ENCODE results near the gene CD5L. TPM values are rescaled to one million over a fixed set of nuclear protein-coding genes. Genes with fewer than 3 reads are reported as not detected.

Gene CD5L
- total and polyA plus RNA-seq, 10 of the 15 experiments (the other 5 are each of a cell fraction or from before 2014, with no cell fraction given), result 0.10 to 0.57 (median 0.24) TPM

- no peaks in the 10 kb centered on the region for H3K9me3 ChIP-seq (replicated peaks; ENCODE audit: control insufficient read depth, insufficient read depth, low read length)
- H3K4me1 ChIP-seq (ENCODE audit: control insufficient read depth, insufficient read depth, low read length), result peaks cover 24% of the 10 kb centered on the region
- no peaks in the 10 kb centered on the region for H3K79me2 ChIP-seq (ENCODE audit: control insufficient read depth, insufficient read depth, low read length)
- no TSS peak for BruUV-seq (replicated peaks)
- no peak overlapping the region; the same call in 1 of the 2 replicates for H3K4me2 ChIP-seq (ENCODE audit: control insufficient read depth, insufficient read depth)
- intact Hi-C loops (cut with micrococcal nuclease; ENCODE audit: unreplicated experiment) (no loop called here), in situ Hi-C loops (cut with MboI) (no loop called here)
- H2AFZ ChIP-seq (ENCODE audit: control insufficient read depth, low read depth, low read length), result no peak overlapping the region
- ChIA-PET RAD21 (ENCODE audit: unreplicated experiment) (no interaction called here), SMC1A (ENCODE audit: uncharacterized antibody, unreplicated experiment) (interaction anchor here (0.6 kb wide), 1 partner anchor 134 kb away, joined by 3 read pairs; no protein-coding TSS in a partner anchor), CTCF (no interaction called here), POLR2A (no interaction called here)
- H3K27ac ChIP-seq (ENCODE audit: control insufficient read depth, insufficient read depth), result no peak overlapping the region
- DNase-seq (ENCODE audit: low read depth, low spot score) (no peak), ATAC-seq (no peak; the same call in 2 of the 3 replicates), FAIRE-seq (no peak)
- WGBS (ENCODE audit: insufficient coverage, insufficient replicate concordance, low lambda C conversion rate, missing lambda C conversion rate), result 44% methylated on average over 1 of the region's 1 CpG
- H3K27me3 ChIP-seq (replicated peaks in 1 of 2; ENCODE audit: control insufficient read depth in 2 of 2, insufficient read depth in 2 of 2, low read length in 1 of 2), result no peaks in the 10 kb centered on the region
- H3K9ac ChIP-seq (ENCODE audit: control insufficient read depth, insufficient read depth, low read length), result no peak overlapping the region
- no peaks in the 10 kb centered on the region for H4K20me1 ChIP-seq (ENCODE audit: control insufficient read depth, insufficient read depth)
- H3K4me3 ChIP-seq, result no peak overlapping the region
- no peaks in the 10 kb centered on the region for H3K36me3 ChIP-seq (ENCODE audit: control insufficient read depth in 2 of 2, insufficient read depth in 2 of 2, low read length in 1 of 2)
- peak; percentile 72; the same call in 1 of the 2 replicates for TF ChIP-seq ZBED1 (IDR thresholded peaks at IDR 0.05; ENCODE audit: borderline replicate concordance)
- peak; percentile 46; the same call in 1 of the 2 replicates for TF ChIP-seq GABPA (IDR thresholded peaks at IDR 0.05; ENCODE audit: low read depth)
- TF ChIP-seq NFIC (IDR thresholded peaks at IDR 0.05; ENCODE audit: low read depth, low read length), result peak; percentile 90
- TF ChIP-seq MTA2 (IDR thresholded peaks at IDR 0.05; ENCODE audit: low read depth), result no peak
- no peak for TF ChIP-seq SRF (IDR thresholded peaks at IDR 0.05; ENCODE audit: low read depth in 2 of 2, low read length in 2 of 2)
- TF ChIP-seq TARDBP (IDR thresholded peaks at IDR 0.05; ENCODE audit: borderline replicate concordance), result no peak
- no peak for TF ChIP-seq ZBTB40 (IDR thresholded peaks at IDR 0.05; ENCODE audit: borderline replicate concordance)
- TF ChIP-seq ZBTB33 (IDR thresholded peaks at IDR 0.05), result no peak
- no peak for TF ChIP-seq ASH2L (IDR thresholded peaks at IDR 0.05; ENCODE audit: borderline replicate concordance, low read depth)
- no peak for TF ChIP-seq ZNF274 (IDR thresholded peaks at IDR 0.05; ENCODE audit: insufficient read depth, insufficient read length)
- TF ChIP-seq SMAD1 (IDR thresholded peaks at IDR 0.05; ENCODE audit: low read depth, partially characterized antibody), result no peak
- TF ChIP-seq BCL11A (IDR thresholded peaks at IDR 0.05; ENCODE audit: low read depth, low read length), result peak; percentile 28; the same call in 1 of the 2 replicates
- no peak for TF ChIP-seq IKZF1 (conservative IDR thresholded peaks at IDR 0.05)
- no peak for TF ChIP-seq IRF5 (IDR thresholded peaks at IDR 0.05; ENCODE audit: borderline replicate concordance)
- no peak for TF ChIP-seq NR2F1 (conservative IDR thresholded peaks at IDR 0.05)
- TF ChIP-seq BHLHE40 (IDR thresholded peaks at IDR 0.05; ENCODE audit: borderline replicate concordance in 1 of 2, low read depth in 2 of 2, low read length in 1 of 2), result no peak
- no peak for TF ChIP-seq SUZ12 (IDR thresholded peaks at IDR 0.05; ENCODE audit: unreplicated experiment)
- TF ChIP-seq POU2F2 (IDR thresholded peaks at IDR 0.05; ENCODE audit: borderline replicate concordance, low read depth, low read length), result no peak
These were observed 1.3 kb upstream of the CD5L start for GRCh38 chr1:157842939-157843338.
